ENCODE measurements around the gene FAM168B.
A peak's percentile ranks its signal among the peaks of the same experiment; 100 is the strongest.
"Not testable (repeated sequence)": the region's sequence is repeated elsewhere in the genome, so short reads cannot be mapped to it uniquely, and the experiment has no call there.

The FAM168B gene

GRCh38 chr2:131093006-131093695 is at the start of gene FAM168B:
FAM168B (minus strand) TSS chr2:131093460; CDS start chr2:131082646, 10,814 bp downstream.
- H3K27ac ChIP-seq, result peak within 1 kb of the TSS; percentile 90
- peak; percentile 61 for DNase-seq (ENCODE audit: low read depth, low spot score)

GRCh38 chr2:131142849-131143248 is 49.6 kb upstream of the FAM168B start:
- no peak for DNase-seq (ENCODE audit: low read depth, low spot score)

GRCh38 chr2:131140581-131140980 is 47.3 kb upstream of the FAM168B start:
- no peak overlapping the region for H3K27ac ChIP-seq

More at GRCh38 chr2:131142849-131143248, 49.6 kb upstream of the FAM168B start:
- H3K27ac ChIP-seq, result no peak overlapping the region

GRCh38 chr2:131132729-131133128 is 39.5 kb upstream of the FAM168B start:
- DNase-seq (ENCODE audit: low read depth, low spot score), result no peak
- H3K27ac ChIP-seq, result no peak overlapping the region

More at GRCh38 chr2:131140581-131140980, 47.3 kb upstream of the FAM168B start:
- no peak for DNase-seq (ENCODE audit: low read depth, low spot score)

- DNase-seq (ENCODE audit: low read depth, low spot score), result no peak
- H3K27ac ChIP-seq, result no peak overlapping the region
Measured at GRCh38 chr2:131130298-131130596, 37.0 kb upstream of the FAM168B start.

- no peak overlapping the region for H3K27ac ChIP-seq
- no peak for DNase-seq (ENCODE audit: low read depth, low spot score)
Measured at GRCh38 chr2:131127981-131128380, 34.7 kb upstream of the FAM168B start.

- no peak overlapping the region for H3K27ac ChIP-seq
- no peak for DNase-seq (ENCODE audit: low read depth, low spot score)
Measured at GRCh38 chr2:131127076-131127475, 33.8 kb upstream of the FAM168B start.

- H3K27ac ChIP-seq, result no peak overlapping the region
- DNase-seq (ENCODE audit: low read depth, low spot score), result no peak
Measured at GRCh38 chr2:131126436-131126835, 33.2 kb upstream of the FAM168B start.

- no peak overlapping the region for H3K27ac ChIP-seq
- no peak for DNase-seq (ENCODE audit: low read depth, low spot score)
Measured at GRCh38 chr2:131125195-131125757, 32.0 kb upstream of the FAM168B start.

- no peak for DNase-seq (ENCODE audit: low read depth, low spot score)
Measured at GRCh38 chr2:131123192-131123591, 29.9 kb upstream of the FAM168B start.

GRCh38 chr2:131122496-131122895 is 29.2 kb upstream of the FAM168B start:
- DNase-seq (ENCODE audit: low read depth, low spot score), result no peak
- H3K27ac ChIP-seq, result no peak overlapping the region

More at GRCh38 chr2:131123192-131123591, 29.9 kb upstream of the FAM168B start:
- no peak overlapping the region for H3K27ac ChIP-seq

GRCh38 chr2:131121464-131121863 is 28.2 kb upstream of the FAM168B start:
- no peak for DNase-seq (ENCODE audit: low read depth, low spot score)
- H3K27ac ChIP-seq, result no peak overlapping the region

GRCh38 chr2:131120815-131121317 is 27.6 kb upstream of the FAM168B start:
- no peak for DNase-seq (ENCODE audit: low read depth, low spot score)
- H3K27ac ChIP-seq, result no peak overlapping the region

- DNase-seq (ENCODE audit: low read depth, low spot score), result no peak
- no peak overlapping the region for H3K27ac ChIP-seq
Measured at GRCh38 chr2:131115752-131116151, 22.5 kb upstream of the FAM168B start.

GRCh38 chr2:131114950-131115349 is 21.7 kb upstream of the FAM168B start:
- DNase-seq (ENCODE audit: low read depth, low spot score); H3K27ac ChIP-seq: not testable (repeated sequence)

GRCh38 chr2:131113566-131114227 is 20.4 kb upstream of the FAM168B start:
- H3K27ac ChIP-seq, result no peak overlapping the region
- DNase-seq (ENCODE audit: low read depth, low spot score), result no peak

- H3K27ac ChIP-seq, result no peak overlapping the region
- DNase-seq (ENCODE audit: low read depth, low spot score), result no peak
Measured at GRCh38 chr2:131112529-131112928, 19.3 kb upstream of the FAM168B start.

- DNase-seq (ENCODE audit: low read depth, low spot score), result peak; percentile 39
- H3K27ac ChIP-seq, result peak overlapping the region; percentile 92
Measured at GRCh38 chr2:131105950-131106801, 12.9 kb upstream of the FAM168B start.

- H3K27ac ChIP-seq, result peak within 1 kb of the TSS; percentile 92
- peak; percentile 27 for DNase-seq (ENCODE audit: low read depth, low spot score)
Measured at GRCh38 chr2:131105156-131105949, 12.1 kb upstream of the FAM168B start, which contains the start of gene PLEKHB2. PLEKHB2 (plus strand) TSS chr2:131105336; CDS start chr2:131120942, 15,606 bp downstream.
